ENCODE data around the gene RFC3.

RFC3 gene

DNA sequence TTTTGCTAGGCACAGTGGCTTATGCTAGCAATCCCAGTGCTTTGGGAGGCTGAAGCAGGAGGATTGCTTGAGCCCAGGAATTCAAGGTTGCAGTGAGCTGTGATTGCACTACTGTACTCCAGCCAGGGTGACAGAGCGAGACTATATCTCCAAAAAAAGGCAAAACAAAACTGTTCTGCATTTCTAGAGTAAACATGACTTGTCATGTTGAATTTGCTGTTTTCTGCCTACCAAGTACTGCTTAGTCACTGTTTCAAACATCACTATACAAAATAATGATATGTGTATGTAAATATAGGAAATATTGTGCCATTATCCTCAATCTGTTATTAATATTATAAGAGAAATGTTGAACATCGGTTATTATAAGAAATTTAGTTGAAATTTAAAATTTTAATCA, 9.2 kb downstream of the RFC3 start:
- H3K4me1 ChIP-seq (ENCODE audit: control insufficient read depth, insufficient read depth, low read length): no peaks in the 10 kb centered on the region
- POLR2A ChIA-PET: no interaction called here
- no peaks in the 10 kb centered on the region for H3K9me3 ChIP-seq (ENCODE audit: control insufficient read depth, insufficient read depth, low read depth, low read length)
- peaks cover 55 to 84% of the 10 kb centered on the region in 2 experiments for H3K36me3 ChIP-seq (ENCODE audit: control insufficient read depth in 2 of 2, insufficient read depth in 1 of 2, low read length in 2 of 2)
- CTCF ChIA-PET: no interaction called here
- no peak overlapping the region for H3K27ac ChIP-seq (ENCODE audit: extremely low read depth, low read depth, low read length)
- no peak overlapping the region for H3K4me3 ChIP-seq (ENCODE audit: low read depth, low read length)
- TF ChIP-seq ZNF394 (tag by site-specific recombination; IDR thresholded peaks at IDR 0.05; ENCODE audit: borderline replicate concordance): 0 out of 2 replicates have a peak, but pooled peaks have one; percentile 7
- no peak for TF ChIP-seq PRDM4 (tag by site-specific recombination; IDR thresholded peaks at IDR 0.05)

- ChIA-PET POLR2A (no interaction called here), CTCF (no interaction called here)
- TF ChIP-seq ZNF239 (tag by site-specific recombination; IDR thresholded peaks at IDR 0.05): no peak
- TF ChIP-seq SCRT2 (tag by site-specific recombination; IDR thresholded peaks at IDR 0.05): peak; percentile 57; the same call in 1 of the 2 replicates
- TF ChIP-seq EGR2 (tag by site-specific recombination; IDR thresholded peaks at IDR 0.05; ENCODE audit: low read depth): 0 out of 2 replicates have a peak, but pooled peaks have one; percentile 8
- H3K9me3 ChIP-seq (ENCODE audit: control insufficient read depth, insufficient read depth, low read depth, low read length): no peaks in the 10 kb centered on the region
- H3K27ac ChIP-seq (ENCODE audit: extremely low read depth, low read depth, low read length): no peak overlapping the region
- no peaks in the 10 kb centered on the region for H3K4me1 ChIP-seq (ENCODE audit: control insufficient read depth, insufficient read depth, low read length)
- no peak overlapping the region for H3K4me3 ChIP-seq (ENCODE audit: low read depth, low read length)
- peaks cover 57 to 83% of the 10 kb centered on the region in 2 experiments for H3K36me3 ChIP-seq (ENCODE audit: control insufficient read depth in 2 of 2, insufficient read depth in 1 of 2, low read length in 2 of 2)
These were observed 10.6 kb downstream of the RFC3 start for GRCh38 chr13:33828431-33829129.

DNA sequence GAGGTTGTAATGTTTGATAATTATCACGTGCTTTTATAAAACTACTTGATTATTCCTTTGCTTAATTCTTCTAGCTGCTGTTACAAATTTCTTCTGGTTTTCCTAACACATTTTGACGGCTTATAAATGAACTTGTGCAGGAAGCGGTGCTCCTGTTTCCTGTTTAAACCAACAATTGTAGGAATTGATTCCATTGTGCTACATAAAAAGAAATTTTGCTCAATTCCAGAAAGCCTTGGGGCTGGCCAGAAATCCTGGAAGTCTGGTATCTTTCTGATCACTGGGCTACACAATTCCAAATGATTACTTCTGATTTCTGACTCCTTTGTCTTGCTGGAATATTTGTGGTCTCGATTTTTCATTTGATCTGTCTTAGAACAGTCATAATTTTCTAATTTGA, 14.9 kb downstream of the RFC3 start:
- CTCF ChIA-PET: no interaction called here

DNA sequence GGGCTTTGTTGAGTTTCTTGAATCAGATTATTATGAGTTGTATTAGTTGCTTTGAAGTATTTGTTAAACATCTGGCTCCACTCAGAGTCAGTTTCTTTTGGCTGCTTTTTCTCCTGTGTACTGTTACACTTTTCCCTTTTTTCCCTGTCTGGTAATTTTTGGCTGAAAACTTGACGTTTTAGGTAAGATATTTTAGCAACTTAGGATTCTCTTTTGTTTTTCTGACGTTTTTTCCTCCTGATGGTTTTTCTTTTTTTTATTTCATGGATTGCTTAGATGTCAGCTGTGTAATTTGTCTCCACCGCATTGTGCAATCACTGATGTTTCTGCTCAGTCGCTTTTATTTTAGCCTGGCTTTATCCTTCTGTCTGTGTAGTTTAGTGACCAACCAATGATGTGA, 20.7 kb downstream of the RFC3 start:
- H3K4me1 ChIP-seq (ENCODE audit: control insufficient read depth, insufficient read depth, low read length): no peaks in the 10 kb centered on the region
- H3K9me3 ChIP-seq (ENCODE audit: control insufficient read depth, insufficient read depth, low read depth, low read length): no peaks in the 10 kb centered on the region
- POLR2A ChIA-PET: no interaction called here
- H3K4me3 ChIP-seq (ENCODE audit: low read depth, low read length): no peak overlapping the region
- CTCF ChIA-PET: no interaction called here
- peaks cover 21 to 69% of the 10 kb centered on the region in 2 experiments for H3K36me3 ChIP-seq (ENCODE audit: control insufficient read depth in 2 of 2, insufficient read depth in 1 of 2, low read length in 2 of 2)
- no peak overlapping the region for H3K27ac ChIP-seq (ENCODE audit: extremely low read depth, low read depth, low read length)
- TF ChIP-seq ZBTB1 (tag by site-specific recombination; IDR thresholded peaks at IDR 0.05) (no peak), ZNF354C (tag by site-specific recombination; IDR thresholded peaks at IDR 0.05; ENCODE audit: borderline replicate concordance, low read depth) (no peak), ZNF146 (tag by site-specific recombination; IDR thresholded peaks at IDR 0.05) (no peak), ZNF561 (tag by site-specific recombination; IDR thresholded peaks at IDR 0.05; ENCODE audit: borderline replicate concordance) (no peak), HOXC10 (CRISPR knock-in tag; IDR thresholded peaks at IDR 0.05) (no peak), IKZF3 (tag by site-specific recombination; IDR thresholded peaks at IDR 0.05) (no peak), ZNF639 (tag by site-specific recombination; IDR thresholded peaks at IDR 0.05) (no peak), EGR2 (tag by site-specific recombination; IDR thresholded peaks at IDR 0.05; ENCODE audit: low read depth) (no peak)
- TF ChIP-seq, protein P1, sequence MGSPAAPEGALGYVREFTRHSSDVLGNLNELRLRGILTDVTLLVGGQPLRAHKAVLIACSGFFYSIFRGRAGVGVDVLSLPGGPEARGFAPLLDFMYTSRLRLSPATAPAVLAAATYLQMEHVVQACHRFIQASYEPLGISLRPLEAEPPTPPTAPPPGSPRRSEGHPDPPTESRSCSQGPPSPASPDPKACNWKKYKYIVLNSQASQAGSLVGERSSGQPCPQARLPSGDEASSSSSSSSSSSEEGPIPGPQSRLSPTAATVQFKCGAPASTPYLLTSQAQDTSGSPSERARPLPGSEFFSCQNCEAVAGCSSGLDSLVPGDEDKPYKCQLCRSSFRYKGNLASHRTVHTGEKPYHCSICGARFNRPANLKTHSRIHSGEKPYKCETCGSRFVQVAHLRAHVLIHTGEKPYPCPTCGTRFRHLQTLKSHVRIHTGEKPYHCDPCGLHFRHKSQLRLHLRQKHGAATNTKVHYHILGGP (tag by site-specific recombination; IDR thresholded peaks at IDR 0.05): no peak
- TF ChIP-seq, protein P2, sequence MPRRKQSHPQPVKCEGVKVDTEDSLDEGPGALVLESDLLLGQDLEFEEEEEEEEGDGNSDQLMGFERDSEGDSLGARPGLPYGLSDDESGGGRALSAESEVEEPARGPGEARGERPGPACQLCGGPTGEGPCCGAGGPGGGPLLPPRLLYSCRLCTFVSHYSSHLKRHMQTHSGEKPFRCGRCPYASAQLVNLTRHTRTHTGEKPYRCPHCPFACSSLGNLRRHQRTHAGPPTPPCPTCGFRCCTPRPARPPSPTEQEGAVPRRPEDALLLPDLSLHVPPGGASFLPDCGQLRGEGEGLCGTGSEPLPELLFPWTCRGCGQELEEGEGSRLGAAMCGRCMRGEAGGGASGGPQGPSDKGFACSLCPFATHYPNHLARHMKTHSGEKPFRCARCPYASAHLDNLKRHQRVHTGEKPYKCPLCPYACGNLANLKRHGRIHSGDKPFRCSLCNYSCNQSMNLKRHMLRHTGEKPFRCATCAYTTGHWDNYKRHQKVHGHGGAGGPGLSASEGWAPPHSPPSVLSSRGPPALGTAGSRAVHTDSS (tag by site-specific recombination; IDR thresholded peaks at IDR 0.05): no peak

More for the DNA sequence above, 14.9 kb downstream of the RFC3 start:
- no peak overlapping the region for H3K27ac ChIP-seq (ENCODE audit: extremely low read depth, low read depth, low read length)
- no peak overlapping the region for H3K4me3 ChIP-seq (ENCODE audit: low read depth, low read length)
- no peaks in the 10 kb centered on the region for H3K4me1 ChIP-seq (ENCODE audit: control insufficient read depth, insufficient read depth, low read length)
- TF ChIP-seq, protein P3, sequence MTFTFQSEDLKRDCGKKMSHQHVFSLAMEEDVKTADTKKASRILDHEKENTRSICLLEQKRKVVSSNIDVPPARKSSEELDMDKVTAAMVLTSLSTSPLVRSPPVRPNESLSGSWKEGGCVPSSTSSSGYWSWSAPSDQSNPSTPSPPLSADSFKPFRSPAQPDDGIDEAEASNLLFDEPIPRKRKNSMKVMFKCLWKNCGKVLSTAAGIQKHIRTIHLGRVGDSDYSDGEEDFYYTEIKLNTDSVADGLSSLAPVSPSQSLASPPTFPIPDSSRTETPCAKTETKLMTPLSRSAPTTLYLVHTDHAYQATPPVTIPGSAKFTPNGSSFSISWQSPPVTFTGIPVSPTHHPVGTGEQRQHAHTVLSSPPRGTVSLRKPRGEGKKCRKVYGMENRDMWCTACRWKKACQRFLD (tag by site-specific recombination; IDR thresholded peaks at IDR 0.05): no peak
- no peak for TF ChIP-seq ZNF639 (tag by site-specific recombination; IDR thresholded peaks at IDR 0.05)
- no peaks in the 10 kb centered on the region for H3K9me3 ChIP-seq (ENCODE audit: control insufficient read depth, insufficient read depth, low read depth, low read length)
- peaks cover 46 to 89% of the 10 kb centered on the region in 2 experiments for H3K36me3 ChIP-seq (ENCODE audit: control insufficient read depth in 2 of 2, insufficient read depth in 1 of 2, low read length in 2 of 2)
- POLR2A ChIA-PET: no interaction called here

All from HEK293 (cell line).